ENCODE measurements around the gene GPBP1L1. TPM values are rescaled to one million over a fixed set of nuclear protein-coding genes. Genes with fewer than 3 reads are reported as not detected.

The GPBP1L1 gene
- total and polyA plus RNA-seq, 9 of the 15 experiments (the other 6 are each of a cell fraction or from before 2014, with no cell fraction given), result 86.0 to 216 (median 138) TPM

DNA sequence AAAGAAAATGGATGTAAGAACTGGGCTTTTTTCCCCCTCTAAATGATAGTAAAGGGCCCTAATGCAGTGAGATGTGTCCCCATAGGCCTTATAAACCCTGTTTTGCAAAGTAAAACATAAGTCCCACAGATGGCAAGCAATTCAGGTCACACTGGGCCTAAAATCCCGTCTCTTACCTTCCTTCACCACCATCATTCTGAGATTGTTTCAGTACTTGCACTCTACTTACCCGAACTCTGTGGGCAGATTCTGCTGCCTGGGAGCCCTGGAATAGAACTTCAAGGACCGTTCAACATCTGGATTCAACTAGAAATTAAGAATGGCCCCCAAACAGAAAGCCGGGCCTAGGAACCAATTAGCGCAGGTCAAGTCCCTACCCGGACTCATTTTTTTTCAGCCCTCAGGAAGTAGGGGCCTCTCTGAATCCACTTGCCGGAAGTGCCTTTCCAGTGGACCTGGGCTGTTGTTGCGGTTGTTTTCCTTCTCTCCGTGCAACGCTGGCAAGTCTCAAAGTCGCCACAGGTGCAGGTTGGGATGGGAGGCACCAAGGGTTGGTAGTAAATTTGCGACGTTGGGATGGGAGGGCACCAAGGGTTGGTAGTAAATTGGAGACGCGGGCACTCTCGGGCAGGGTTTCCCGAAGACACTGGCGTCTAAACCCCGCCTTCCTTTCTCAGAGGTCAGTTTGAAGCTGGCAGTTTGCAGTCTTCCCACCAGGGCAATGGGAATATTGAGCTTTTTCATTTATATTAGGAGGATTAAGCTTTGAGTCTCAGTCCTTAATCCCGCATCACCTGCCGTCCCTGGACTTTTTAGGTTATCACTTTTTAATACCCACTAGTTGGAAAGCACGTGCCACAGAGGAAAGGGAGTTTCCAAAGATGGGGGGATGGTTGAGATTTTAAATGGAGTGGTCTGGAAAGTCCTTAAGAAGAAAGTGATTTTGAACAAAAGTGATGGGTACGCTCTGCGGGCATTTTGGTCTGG lies 1.7 kb upstream of the GPBP1L1 start, which contains the start of gene TMEM69 (continued):
- peak; percentile 14; the same call in 1 of the 2 replicates for TF ChIP-seq ZNF354B (CRISPR knock-in tag; IDR thresholded peaks at IDR 0.05)
- peak; percentile 46 for TF ChIP-seq BRD9 (IDR thresholded peaks at IDR 0.05; ENCODE audit: low read depth, partially characterized antibody)
- TF ChIP-seq SP1 (CRISPR knock-in tag; IDR thresholded peaks at IDR 0.05), result peak; percentile 81
- TF ChIP-seq HNRNPK (IDR thresholded peaks at IDR 0.05; ENCODE audit: low read depth, low read length, poor library complexity, severe bottlenecking), result no peak
- no peak for TF ChIP-seq CSDE1 (IDR thresholded peaks at IDR 0.05)
- TF ChIP-seq ZBTB12 (CRISPR knock-in tag; IDR thresholded peaks at IDR 0.05), result no peak
- no peak for TF ChIP-seq DNMT1 (IDR thresholded peaks at IDR 0.05)
- peak; percentile 35; the same call in 1 of the 2 replicates for TF ChIP-seq ZNF24 (IDR thresholded peaks at IDR 0.05)
- no peak for TF ChIP-seq CAMTA2 (CRISPR knock-in tag; conservative IDR thresholded peaks at IDR 0.05)
- no peak for TF ChIP-seq RBM17 (IDR thresholded peaks at IDR 0.05; ENCODE audit: borderline replicate concordance, low read depth, low read length)
- peak; percentile 99 for TF ChIP-seq ZBTB40 (IDR thresholded peaks at IDR 0.05)
- no peak for TF ChIP-seq ZBTB40 (CRISPR knock-in tag; IDR thresholded peaks at IDR 0.05)
- no peak for TF ChIP-seq ZNF217 (CRISPR knock-in tag; IDR thresholded peaks at IDR 0.05)
- no peak for TF ChIP-seq MEIS2 (IDR thresholded peaks at IDR 0.05; ENCODE audit: partially characterized antibody)
- TF ChIP-seq ZBTB17 (CRISPR knock-in tag; IDR thresholded peaks at IDR 0.05), result no peak; the same call in 1 of the 2 replicates
- no peak for TF ChIP-seq HDAC3 (IDR thresholded peaks at IDR 0.05; ENCODE audit: borderline replicate concordance, partially characterized antibody)
- 0 out of 2 replicates have a peak, but pooled peaks have one; percentile 35 for TF ChIP-seq CBFB (CRISPR knock-in tag; IDR thresholded peaks at IDR 0.05)
- TF ChIP-seq RBM39 (optimal IDR thresholded peaks at IDR 0.05; ENCODE audit: low read depth, low read length), result peak; percentile 30
- no peak for TF ChIP-seq HMG20B (CRISPR knock-in tag; IDR thresholded peaks at IDR 0.05)
- no peak for TF ChIP-seq CEBPB (tag; IDR thresholded peaks at IDR 0.05)

Measured in K562 (cell line).